ENCODE results near the gene OR52N2. TPM values are rescaled to one million over a fixed set of nuclear protein-coding genes. Genes with fewer than 3 reads are reported as not detected.

OR52N2 gene
- polyA plus RNA-seq, 1 donor (not counting 4 experiments of a cell fraction or from before 2014, with no cell fraction given) = not detected

- no peaks in the 10 kb centered on the region for H3K9me1 ChIP-seq (ENCODE audit: control insufficient read depth, extremely low read depth, insufficient read depth, low read length)
- dilution Hi-C loops (cut with MboI; ENCODE audit: extremely low pct_ligation_motif_present, low sequenced_read_pairs) = no loop called here
- no peaks in the 10 kb centered on the region for H4K20me1 ChIP-seq (ENCODE audit: control insufficient read depth, extremely low read depth, insufficient read depth, low read length)
- no peaks in the 10 kb centered on the region for H3K36me3 ChIP-seq (ENCODE audit: control insufficient read depth in 2 of 2, extremely low read depth in 1 of 2, insufficient read depth in 2 of 2, low read length in 2 of 2)
- FAIRE-seq = no peak
- no peak overlapping the region for H3K9ac ChIP-seq (ENCODE audit: control insufficient read depth, extremely low read depth, insufficient read depth, low read length)
- DNase-seq (ENCODE audit: low read depth, low spot score) = no peak
- no peak for TF ChIP-seq CTCF (optimal IDR thresholded peaks at IDR 0.05 in 1 of 3, IDR thresholded peaks at IDR 0.05 in 1 of 3, conservative IDR thresholded peaks at IDR 0.05 in 1 of 3; ENCODE audit: extremely low read depth in 1 of 3, insufficient read depth in 2 of 3, low read length in 3 of 3)
- TF ChIP-seq EZH2 (IDR thresholded peaks at IDR 0.05; ENCODE audit: low read length) = no peak
- H3K27me3 ChIP-seq (ENCODE audit: control insufficient read depth, extremely low read depth, insufficient read depth, low read length) = no peaks in the 10 kb centered on the region
- no peak overlapping the region for H3K27ac ChIP-seq (ENCODE audit: control insufficient read depth, insufficient read depth, low read length)
- no peak overlapping the region for H2AFZ ChIP-seq (ENCODE audit: control insufficient read depth, low read length)
- no peaks in the 10 kb centered on the region for H3K79me2 ChIP-seq (ENCODE audit: control insufficient read depth, insufficient read depth, low read length)
- H3K4me3 ChIP-seq (ENCODE audit: control insufficient read depth in 2 of 3, extremely low read depth in 1 of 3, insufficient read depth in 2 of 3, low read depth in 1 of 3, low read length in 3 of 3) = no peak overlapping the region
- H3K4me2 ChIP-seq (ENCODE audit: control insufficient read depth, extremely low read depth, insufficient read depth, low read depth, low read length) = no peak overlapping the region
- no peaks in the 10 kb centered on the region for H3K4me1 ChIP-seq (ENCODE audit: control insufficient read depth, extremely low read depth, insufficient read depth, low read length)
- no peaks in the 10 kb centered on the region for H3K9me3 ChIP-seq (ENCODE audit: control insufficient read depth, low read depth, low read length)
Measured at GRCh38 chr11:5831196-5831829, 22.6 kb downstream of the OR52N2 start.

- no peaks in the 10 kb centered on the region for H4K20me1 ChIP-seq (ENCODE audit: control insufficient read depth, extremely low read depth, insufficient read depth, low read length)
- H2AFZ ChIP-seq (ENCODE audit: control insufficient read depth, low read length) = no peak overlapping the region
- no peaks in the 10 kb centered on the region for H3K4me1 ChIP-seq (ENCODE audit: control insufficient read depth, extremely low read depth, insufficient read depth, low read length)
- FAIRE-seq (no peak), DNase-seq (ENCODE audit: low read depth, low spot score) (no peak)
- H3K27me3 ChIP-seq (ENCODE audit: control insufficient read depth, extremely low read depth, insufficient read depth, low read length) = no peaks in the 10 kb centered on the region
- no peaks in the 10 kb centered on the region for H3K79me2 ChIP-seq (ENCODE audit: control insufficient read depth, insufficient read depth, low read length)
- TF ChIP-seq CTCF (optimal IDR thresholded peaks at IDR 0.05 in 1 of 3, IDR thresholded peaks at IDR 0.05 in 1 of 3, conservative IDR thresholded peaks at IDR 0.05 in 1 of 3; ENCODE audit: extremely low read depth in 1 of 3, insufficient read depth in 2 of 3, low read length in 3 of 3) (no peak), EZH2 (IDR thresholded peaks at IDR 0.05; ENCODE audit: low read length) (no peak)
- H3K9ac ChIP-seq (ENCODE audit: control insufficient read depth, extremely low read depth, insufficient read depth, low read length) = no peak overlapping the region
- no peaks in the 10 kb centered on the region for H3K36me3 ChIP-seq (ENCODE audit: control insufficient read depth in 2 of 2, extremely low read depth in 1 of 2, insufficient read depth in 2 of 2, low read length in 2 of 2)
- no peaks in the 10 kb centered on the region for H3K9me1 ChIP-seq (ENCODE audit: control insufficient read depth, extremely low read depth, insufficient read depth, low read length)
- H3K9me3 ChIP-seq (ENCODE audit: control insufficient read depth, low read depth, low read length) = no peaks in the 10 kb centered on the region
- H3K4me3 ChIP-seq (ENCODE audit: control insufficient read depth in 2 of 3, extremely low read depth in 1 of 3, insufficient read depth in 2 of 3, low read depth in 1 of 3, low read length in 3 of 3) = no peak overlapping the region
- H3K4me2 ChIP-seq (ENCODE audit: control insufficient read depth, extremely low read depth, insufficient read depth, low read depth, low read length) = no peak overlapping the region
- no peak overlapping the region for H3K27ac ChIP-seq (ENCODE audit: control insufficient read depth, insufficient read depth, low read length)
- dilution Hi-C loops (cut with MboI; ENCODE audit: extremely low pct_ligation_motif_present, low sequenced_read_pairs) = no loop called here
Measured at GRCh38 chr11:5833446-5833845, 24.7 kb downstream of the OR52N2 start.
